Liver (tissue), 9 donors: ENCODE data around the gene ATP2A1. TPM values are rescaled to one million over a fixed set of nuclear protein-coding genes. Genes with fewer than 3 reads are reported as not detected.

Source experiments
- DNase-seq: peaks from one replicate; pipeline ENCODE4 v3.0.0-alpha.2; 2017; ENCODE audit warnings: low spot score
- H3K27ac ChIP-seq, 2 donors: one replicate each; pipeline ENCODE4 v1.7.0; 2013; ENCODE audit warnings: inconsistent platforms in 2 of 2, low read length in 2 of 2, control low read depth in 1 of 2, low read depth in 1 of 2, mild to moderate bottlenecking in 1 of 2
- H3K27me3 ChIP-seq, 4 donors: one replicate each; pipeline versions ENCODE4 v1.6.1 to v1.7.0; 2013; ENCODE audit warnings: low read length in 3 of 4, inconsistent platforms in 1 of 4, mild to moderate bottlenecking in 1 of 4, moderate library complexity in 1 of 4; ENCODE audit not compliant: control insufficient read depth in 4 of 4, insufficient read depth in 4 of 4
- H3K36me3 ChIP-seq, 4 donors: one replicate each; pipeline versions ENCODE4 v1.6.1 to v1.7.0; 2013; ENCODE audit warnings: low read length in 3 of 4, mild to moderate bottlenecking in 3 of 4, low read depth in 1 of 4, moderate library complexity in 1 of 4; ENCODE audit not compliant: control insufficient read depth in 4 of 4, insufficient read depth in 3 of 4
- H3K4me1 ChIP-seq, 4 donors: one replicate each; pipeline versions ENCODE4 v1.6.1 to v1.7.0; 2013; ENCODE audit warnings: low read length in 3 of 4, mild to moderate bottlenecking in 3 of 4, moderate library complexity in 1 of 4; ENCODE audit not compliant: control insufficient read depth in 4 of 4, insufficient read depth in 4 of 4
- H3K4me3 ChIP-seq, 3 donors: one replicate each; pipeline versions ENCODE4 v1.6.1 to v1.7.0; 2013; ENCODE audit warnings: low read length in 3 of 3, control low read depth in 1 of 3, low read depth in 1 of 3, mild to moderate bottlenecking in 1 of 3
- H3K9ac ChIP-seq, 2 donors: one replicate each; pipeline ENCODE4 v1.7.0; 2013; ENCODE audit warnings: low read length in 2 of 2, mild to moderate bottlenecking in 2 of 2, moderate library complexity in 2 of 2, control low read depth in 1 of 2, low read depth in 1 of 2
- H3K9me3 ChIP-seq, 4 donors: one replicate each; pipeline versions ENCODE4 v1.6.1 to v1.7.0; 2013; ENCODE audit warnings: low read length in 3 of 4; ENCODE audit not compliant: control insufficient read depth in 4 of 4
- ATF3 ChIP-seq: IDR thresholded peaks from 2 replicates; pipeline ENCODE4 v1.6.1; 2016; ENCODE audit warnings: antibody characterized with exemption
- EGR1 ChIP-seq, 2 donors: IDR thresholded peaks; 2 replicates each; pipeline ENCODE4 v1.6.1; 2016 to 2018; ENCODE audit warnings: antibody characterized with exemption in 2 of 2, low read depth in 2 of 2
- FOXA1 ChIP-seq: IDR thresholded peaks from 2 replicates; pipeline ENCODE4 v1.6.1; 2016; ENCODE audit warnings: antibody characterized with exemption
- FOXA2 ChIP-seq: IDR thresholded peaks from 2 replicates; pipeline ENCODE4 v1.6.1; 2016; ENCODE audit warnings: antibody characterized with exemption
- GABPA ChIP-seq, 2 donors: IDR thresholded peaks in 1 of 2; conservative IDR thresholded peaks in 1 of 2; 2 replicates each; pipeline ENCODE4 v1.6.1; 2016; ENCODE audit warnings: antibody characterized with exemption in 2 of 2, mild to moderate bottlenecking in 1 of 2, moderate library complexity in 1 of 2
- HNF4A ChIP-seq, 2 donors: conservative IDR thresholded peaks; 2 replicates each; pipeline ENCODE4 v1.6.1; 2016; ENCODE audit warnings: antibody characterized with exemption in 2 of 2, mild to moderate bottlenecking in 2 of 2
- MAX ChIP-seq: IDR thresholded peaks from 2 replicates; pipeline ENCODE4 v1.6.1; 2016; ENCODE audit warnings: antibody characterized with exemption
- NR2F2 ChIP-seq: IDR thresholded peaks from 2 replicates; pipeline ENCODE4 v1.6.1; 2016; ENCODE audit warnings: antibody characterized with exemption
- RAD21 ChIP-seq, 2 donors: IDR thresholded peaks; 2 replicates each; pipeline ENCODE4 v1.6.1; 2016; ENCODE audit warnings: antibody characterized with exemption in 2 of 2, mild to moderate bottlenecking in 2 of 2
- REST ChIP-seq: IDR thresholded peaks from 2 replicates; pipeline ENCODE4 v1.6.1; 2016; ENCODE audit warnings: antibody characterized with exemption, mild to moderate bottlenecking
- RXRA ChIP-seq, 2 donors: IDR thresholded peaks; 2 replicates each; pipeline ENCODE4 v1.6.1; 2017 to 2018; ENCODE audit warnings: antibody characterized with exemption in 2 of 2, mild to moderate bottlenecking in 1 of 2
- SP1 ChIP-seq: IDR thresholded peaks from 2 replicates; pipeline ENCODE4 v1.6.1; 2018; ENCODE audit warnings: antibody characterized with exemption, mild to moderate bottlenecking
- TAF1 ChIP-seq: conservative IDR thresholded peaks from 2 replicates; pipeline ENCODE4 v1.6.1; 2016; ENCODE audit warnings: antibody characterized with exemption, mild to moderate bottlenecking
- YY1 ChIP-seq: IDR thresholded peaks from 2 replicates; pipeline ENCODE4 v1.6.1; 2016; ENCODE audit warnings: antibody characterized with exemption, mild to moderate bottlenecking
- ZBTB33 ChIP-seq: IDR thresholded peaks from 2 replicates; pipeline ENCODE4 v1.6.1; 2016; ENCODE audit warnings: antibody characterized with exemption
- WGBS: extraction: QIAGEN DNeasy Blood & Tissue Kit; methylation state at CpG from one replicate; pipeline ENCODE4 v1.1.7; 2013; 5-methylcytosine and 5-hydroxymethylcytosine counted together
- polyA plus RNA-seq, 2 donors: library from polyadenylated mRNA; stranded (reverse) in 1 of 2; unstranded in 1 of 2; fragments of 200-250 nt in 1 of 2; fragments of >200 nt in 1 of 2; fragmentation: Nextera tagmentation in 1 of 2; extraction: Ambion mirVana in 1 of 2; gene quantifications; one replicate each; pipeline versions ENCODE4 v1.2.1 to v1.2.3, GENCODE V29; 2013 to 2015
- total RNA-seq, 2 donors: library from RNA; depleted of rRNA; stranded (reverse); fragments of >200 nt; gene quantifications; one replicate each; pipeline ENCODE4 v1.2.3, GENCODE V29; 2014
- donor health status: healthy.
- donor health status: healthy.
- donor health status: healthy.
- donor health status: healthy.
- donor health status: healthy.

Gene ATP2A1
- total and polyA plus RNA-seq, 4 donors = 0.07 to 0.23 (median 0.13) TPM

- Histone ChIP-seq H3K4me1 (no peaks in the 10 kb centered on the region), H3K36me3 (peaks cover 31 to 60% (median 41%) of the 10 kb centered on the region in 4 donors), H3K9me3 (no peaks in the 10 kb centered on the region), H3K27me3 (no peaks in the 10 kb centered on the region), H3K9ac (no peak overlapping the region), H3K27ac (no peak overlapping the region), H3K4me3 (no peak overlapping the region)
- no peak for DNase-seq
- no peak for TF ChIP-seq MAX
- TF ChIP-seq REST = no peak
- no peak for TF ChIP-seq SP1
- TF ChIP-seq EGR1 (IDR thresholded peaks at IDR 0.05; ENCODE audit: low read depth in 2 of 2) = no peak
- 95% methylated on average over 14 of the region's 14 CpGs for WGBS
Measured at GRCh38 chr16:28839004-28839639, 39.2 kb upstream of the ATP2A1 start.

GRCh38 chr16:28839899-28840298, 38.4 kb upstream of the ATP2A1 start:
- no peak for DNase-seq
- Histone ChIP-seq H3K4me3 (no peak overlapping the region), H3K27ac (no peak overlapping the region), H3K4me1 (peaks cover 0 to 5% (median 3%) of the 10 kb centered on the region in 4 donors), H3K9ac (no peak overlapping the region), H3K9me3 (no peaks in the 10 kb centered on the region), H3K36me3 (peaks cover 32 to 57% (median 37%) of the 10 kb centered on the region in 4 donors), H3K27me3 (no peaks in the 10 kb centered on the region)
- TF ChIP-seq RAD21 (IDR thresholded peaks at IDR 0.05) (no peak), TAF1 (no peak), FOXA2 (no peak), NR2F2 (no peak), ATF3 (no peak)
- 35% methylated on average over 1 of the region's 1 CpG for WGBS

- Histone ChIP-seq H3K4me1 (peaks cover 0 to 24% (median 18%) of the 10 kb centered on the region in 4 donors), H3K9ac (no peak overlapping the region), H3K27me3 (no peaks in the 10 kb centered on the region), H3K4me3 (no peak overlapping the region), H3K36me3 (peaks cover 16 to 36% (median 22%) of the 10 kb centered on the region in 4 donors), H3K9me3 (no peaks in the 10 kb centered on the region), H3K27ac (no peak overlapping the region)
- 87% methylated on average over 7 of the region's 7 CpGs for WGBS
- no peak for DNase-seq
- TF ChIP-seq FOXA1 (no peak), FOXA2 (no peak), GABPA (IDR thresholded peaks at IDR 0.05 in 1 of 2, conservative IDR thresholded peaks at IDR 0.05 in 1 of 2) (no peak), EGR1 (IDR thresholded peaks at IDR 0.05; ENCODE audit: low read depth in 2 of 2) (no peak), TAF1 (no peak), RXRA (IDR thresholded peaks at IDR 0.05) (no peak), REST (no peak), YY1 (no peak), NR2F2 (no peak), MAX (no peak), SP1 (no peak), ZBTB33 (no peak), HNF4A (conservative IDR thresholded peaks at IDR 0.05) (no peak), ATF3 (no peak)
Measured at GRCh38 chr16:28842696-28843095, 35.6 kb upstream of the ATP2A1 start.
